ENCODE data around the gene FSD2.
A peak's percentile ranks its signal among the peaks of the same experiment; 100 is the strongest.
"Not testable (repeated sequence)": the region's sequence is repeated elsewhere in the genome, so short reads cannot be mapped to it uniquely, and the experiment has no call there.

The FSD2 gene

GRCh38 chr15:82831894-82832600 is 26.2 kb upstream of the FSD2 start:
- Histone ChIP-seq H3K4me1 (ENCODE audit: control extremely low read depth in 1 of 4, control insufficient read depth in 4 of 4, insufficient read depth in 4 of 4, low read length in 3 of 4) (peaks cover 7 to 26% (median 23%) of the 10 kb centered on the region in 4 experiments), H3K36me3 (ENCODE audit: control insufficient read depth in 4 of 4, insufficient read depth in 4 of 4, low read length in 3 of 4) (peaks cover 14 to 79% (median 62%) of the 10 kb centered on the region in 4 experiments), H3K9me3 (ENCODE audit: control extremely low read depth in 1 of 5, control insufficient read depth in 4 of 5, insufficient read depth in 2 of 5, low read depth in 1 of 5, low read length in 4 of 5) (no peaks in the 10 kb centered on the region), H3K4me3 (ENCODE audit: control insufficient read depth in 1 of 7, extremely low read depth in 1 of 7, insufficient read depth in 4 of 7, low read depth in 2 of 7, low read length in 6 of 7) (no peak overlapping the region), H3K27me3 (replicated peaks in 2 of 5; ENCODE audit: control insufficient read depth in 4 of 5, insufficient read depth in 5 of 5, low read length in 4 of 5) (no peaks in the 10 kb centered on the region), H3K27ac (ENCODE audit: insufficient read depth in 1 of 2, low read depth in 1 of 2, low read length in 2 of 2, poor library complexity in 1 of 2, severe bottlenecking in 2 of 2) (peak overlapping the region; percentile 76 to 92)
- WGBS (ENCODE audit: insufficient coverage), result 98% methylated on average over 5 of the region's 5 CpGs
- CTCF ChIA-PET, result interaction anchor here (1.6 to 2.2 kb wide), 4 partner anchors 8 to 168 kb away, joined by 4 to 16 read pairs (median 10); no protein-coding TSS in a partner anchor
- POLR2A ChIA-PET, result interaction anchor here (0.6 to 1.4 kb wide), 2 partner anchors 18 to 97 kb away, joined by 4 to 5 read pairs; no protein-coding TSS in a partner anchor
- no peak for DNase-seq

- ChIA-PET POLR2A (interaction anchor here (1.0 kb wide), 1 partner anchor 19 kb away, joined by 3 read pairs; no protein-coding TSS in a partner anchor), CTCF (interaction anchor here (1.0 to 1.4 kb wide), 2 partner anchors 13 to 20 kb away, joined by 3 to 5 read pairs; no protein-coding TSS in a partner anchor)
- Histone ChIP-seq H3K27me3 (replicated peaks in 2 of 5; ENCODE audit: control insufficient read depth in 4 of 5, insufficient read depth in 5 of 5, low read length in 4 of 5) (no peaks in the 10 kb centered on the region), H3K27ac (ENCODE audit: insufficient read depth in 1 of 2, low read depth in 1 of 2, low read length in 2 of 2, poor library complexity in 1 of 2, severe bottlenecking in 2 of 2) (no peak overlapping the region), H3K4me3 (ENCODE audit: control insufficient read depth in 1 of 7, extremely low read depth in 1 of 7, insufficient read depth in 4 of 7, low read depth in 2 of 7, low read length in 6 of 7) (no peak overlapping the region), H3K9me3 (ENCODE audit: control extremely low read depth in 1 of 5, control insufficient read depth in 4 of 5, insufficient read depth in 2 of 5, low read depth in 1 of 5, low read length in 4 of 5) (no peaks in the 10 kb centered on the region), H3K36me3 (ENCODE audit: control insufficient read depth in 4 of 4, insufficient read depth in 4 of 4, low read length in 3 of 4) (peaks cover 9 to 78% (median 61%) of the 10 kb centered on the region in 4 experiments), H3K4me1 (ENCODE audit: control extremely low read depth in 1 of 4, control insufficient read depth in 4 of 4, insufficient read depth in 4 of 4, low read length in 3 of 4) (peaks cover 7 to 26% (median 23%) of the 10 kb centered on the region in 4 experiments)
- no peak for DNase-seq
- 94% methylated on average over 15 of the region's 18 CpGs for WGBS (ENCODE audit: insufficient coverage)
These were observed 24.7 kb upstream of the FSD2 start for GRCh38 chr15:82830427-82831173.

GRCh38 chr15:82829234-82829633 is 23.4 kb upstream of the FSD2 start:
- H3K4me1 ChIP-seq (ENCODE audit: control extremely low read depth in 1 of 4, control insufficient read depth in 4 of 4, insufficient read depth in 4 of 4, low read length in 3 of 4), result peaks cover 7 to 26% (median 23%) of the 10 kb centered on the region in 4 experiments
- peaks cover 7 to 79% (median 55%) of the 10 kb centered on the region in 4 experiments for H3K36me3 ChIP-seq (ENCODE audit: control insufficient read depth in 4 of 4, insufficient read depth in 4 of 4, low read length in 3 of 4)
- no peaks in the 10 kb centered on the region for H3K27me3 ChIP-seq (replicated peaks in 2 of 5; ENCODE audit: control insufficient read depth in 4 of 5, insufficient read depth in 5 of 5, low read length in 4 of 5)
- no peak overlapping the region for H3K4me3 ChIP-seq (ENCODE audit: control insufficient read depth in 1 of 7, extremely low read depth in 1 of 7, insufficient read depth in 4 of 7, low read depth in 2 of 7, low read length in 6 of 7)
- WGBS (ENCODE audit: insufficient coverage), result 100% methylated on average over 4 of the region's 4 CpGs
- no peak for DNase-seq
- no peaks in the 10 kb centered on the region for H3K9me3 ChIP-seq (ENCODE audit: control extremely low read depth in 1 of 5, control insufficient read depth in 4 of 5, insufficient read depth in 2 of 5, low read depth in 1 of 5, low read length in 4 of 5)
- H3K27ac ChIP-seq (ENCODE audit: insufficient read depth in 1 of 2, low read depth in 1 of 2, low read length in 2 of 2, poor library complexity in 1 of 2, severe bottlenecking in 2 of 2), result no peak overlapping the region
- CTCF ChIA-PET, result interaction anchor here (1.4 kb wide), 1 partner anchor 11 kb away, joined by 5 read pairs; no protein-coding TSS in a partner anchor
- POLR2A ChIA-PET, result no interaction called here

- 100% methylated on average over 1 of the region's 1 CpG for WGBS (ENCODE audit: insufficient coverage)
- DNase-seq, result no peak
- peaks cover 7 to 23% (median 18%) of the 10 kb centered on the region in 4 experiments for H3K4me1 ChIP-seq (ENCODE audit: control extremely low read depth in 1 of 4, control insufficient read depth in 4 of 4, insufficient read depth in 4 of 4, low read length in 3 of 4)
- no peak overlapping the region for H3K4me3 ChIP-seq (ENCODE audit: control insufficient read depth in 1 of 7, extremely low read depth in 1 of 7, insufficient read depth in 4 of 7, low read depth in 2 of 7, low read length in 6 of 7)
- no peaks in the 10 kb centered on the region for H3K9me3 ChIP-seq (ENCODE audit: control extremely low read depth in 1 of 5, control insufficient read depth in 4 of 5, insufficient read depth in 2 of 5, low read depth in 1 of 5, low read length in 4 of 5)
- no peaks in the 10 kb centered on the region for H3K27me3 ChIP-seq (replicated peaks in 2 of 5; ENCODE audit: control insufficient read depth in 4 of 5, insufficient read depth in 5 of 5, low read length in 4 of 5)
- H3K36me3 ChIP-seq (ENCODE audit: control insufficient read depth in 4 of 4, insufficient read depth in 4 of 4, low read length in 3 of 4), result peaks cover 9 to 75% (median 50%) of the 10 kb centered on the region in 4 experiments
- ChIA-PET CTCF (no interaction called here), POLR2A (interaction anchor here (0.6 kb wide), 1 partner anchor 190 kb away, joined by 5 read pairs; no protein-coding TSS in a partner anchor)
- H3K27ac ChIP-seq (ENCODE audit: insufficient read depth in 1 of 2, low read depth in 1 of 2, low read length in 2 of 2, poor library complexity in 1 of 2, severe bottlenecking in 2 of 2), result no peak overlapping the region
These were observed 22.2 kb upstream of the FSD2 start for GRCh38 chr15:82828075-82828474.

- Histone ChIP-seq H3K4me1 (ENCODE audit: control extremely low read depth in 1 of 4, control insufficient read depth in 4 of 4, insufficient read depth in 4 of 4, low read length in 3 of 4) (no peaks in the 10 kb centered on the region), H3K27ac (ENCODE audit: insufficient read depth in 1 of 2, low read depth in 1 of 2, low read length in 2 of 2, poor library complexity in 1 of 2, severe bottlenecking in 2 of 2) (no peak overlapping the region), H3K27me3 (replicated peaks in 2 of 5; ENCODE audit: control insufficient read depth in 4 of 5, insufficient read depth in 5 of 5, low read length in 4 of 5) (no peaks in the 10 kb centered on the region), H3K4me3 (ENCODE audit: control insufficient read depth in 1 of 7, extremely low read depth in 1 of 7, insufficient read depth in 4 of 7, low read depth in 2 of 7, low read length in 6 of 7) (no peak overlapping the region), H3K9me3 (ENCODE audit: control extremely low read depth in 1 of 5, control insufficient read depth in 4 of 5, insufficient read depth in 2 of 5, low read depth in 1 of 5, low read length in 4 of 5) (no peaks in the 10 kb centered on the region), H3K36me3 (ENCODE audit: control insufficient read depth in 4 of 4, insufficient read depth in 4 of 4, low read length in 3 of 4) (peaks cover 16 to 76% (median 41%) of the 10 kb centered on the region in 4 experiments)
- no peak for DNase-seq
- WGBS (ENCODE audit: insufficient coverage), result 100% methylated on average over 3 of the region's 5 CpGs
- POLR2A ChIA-PET, result no interaction called here
- CTCF ChIA-PET, result interaction anchor here (1.1 to 2.0 kb wide), 2 partner anchors 9 to 12 kb away, joined by 3 to 4 read pairs; no protein-coding TSS in a partner anchor
These were observed 17.2 kb upstream of the FSD2 start for GRCh38 chr15:82823049-82823448.

GRCh38 chr15:82821851-82822250 is 16.0 kb upstream of the FSD2 start:
- H3K36me3 ChIP-seq (ENCODE audit: control insufficient read depth in 4 of 4, insufficient read depth in 4 of 4, low read length in 3 of 4), result peaks cover 14 to 77% (median 40%) of the 10 kb centered on the region in 4 experiments
- H3K27ac ChIP-seq (ENCODE audit: insufficient read depth in 1 of 2, low read depth in 1 of 2, low read length in 2 of 2, poor library complexity in 1 of 2, severe bottlenecking in 2 of 2); POLR2A ChIA-PET; H3K9me3 ChIP-seq (ENCODE audit: control extremely low read depth in 1 of 5, control insufficient read depth in 4 of 5, insufficient read depth in 2 of 5, low read depth in 1 of 5, low read length in 4 of 5); DNase-seq; H3K4me1 ChIP-seq (ENCODE audit: control extremely low read depth in 1 of 4, control insufficient read depth in 4 of 4, insufficient read depth in 4 of 4, low read length in 3 of 4); H3K27me3 ChIP-seq (replicated peaks in 2 of 5; ENCODE audit: control insufficient read depth in 4 of 5, insufficient read depth in 5 of 5, low read length in 4 of 5); H3K4me3 ChIP-seq (ENCODE audit: control insufficient read depth in 1 of 7, extremely low read depth in 1 of 7, insufficient read depth in 4 of 7, low read depth in 2 of 7, low read length in 6 of 7): not testable (repeated sequence)
- CTCF ChIA-PET, result interaction anchor here (1.1 kb wide), 1 partner anchor 11 kb away, joined by 3 read pairs; no protein-coding TSS in a partner anchor

Data from common myeloid progenitor, CD34-positive (primary cell).